Limb (tissue), 2 donors: ENCODE measurements around the gene RASSF7.

Source experiments
- DNase-seq, 2 donors: peaks; one replicate each; pipeline ENCODE4 v3.0.0-alpha.2; 2016; ENCODE audit errors: extremely low spot score in 2 of 2

The RASSF7 gene

DNA sequence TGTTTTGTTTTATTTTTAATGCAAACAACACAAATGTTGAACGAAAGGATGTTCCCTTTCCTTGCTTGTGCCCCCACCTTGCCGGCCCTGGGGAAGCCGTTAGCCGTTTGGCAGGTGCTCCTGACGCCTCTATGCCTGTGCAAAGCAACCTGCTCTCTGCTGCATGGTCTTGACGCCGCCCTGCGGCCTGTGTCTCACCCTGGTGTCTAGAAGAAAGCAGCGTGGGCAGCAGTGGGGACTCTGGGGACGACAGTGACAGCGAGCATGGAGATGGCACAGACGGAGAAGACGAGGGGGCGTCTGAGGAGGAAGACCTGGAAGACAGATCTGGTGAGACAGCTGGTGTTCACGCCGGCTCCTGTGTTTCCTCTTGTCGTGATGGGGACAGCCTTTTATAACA lies 21.0 kb downstream of the RASSF7 start:
- no peak for DNase-seq

DNA sequence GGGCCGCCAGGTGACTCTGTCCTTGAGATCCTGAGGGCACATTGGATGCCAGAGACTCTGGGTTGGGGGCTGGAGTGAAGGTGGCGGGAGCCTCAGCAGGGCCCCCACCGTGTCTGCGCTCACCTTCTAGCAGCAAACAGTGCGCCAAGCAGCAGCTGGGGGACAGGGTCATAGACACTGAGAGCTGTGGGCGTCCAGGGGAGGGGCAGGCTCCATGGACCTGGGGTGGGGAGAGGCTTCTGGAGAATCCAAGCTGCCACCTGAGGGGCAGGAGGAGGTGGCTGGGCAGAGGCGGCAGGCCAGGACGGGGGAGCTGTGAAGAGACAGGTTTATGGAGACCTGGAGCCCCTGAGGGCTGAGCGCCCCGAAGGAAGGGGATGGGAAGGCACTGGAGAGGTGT lies 23.5 kb downstream of the RASSF7 start:
- no peak for DNase-seq

- DNase-seq: no peak
Measured at GRCh38 chr11:586376-587316, 25.9 kb downstream of the RASSF7 start.

DNA sequence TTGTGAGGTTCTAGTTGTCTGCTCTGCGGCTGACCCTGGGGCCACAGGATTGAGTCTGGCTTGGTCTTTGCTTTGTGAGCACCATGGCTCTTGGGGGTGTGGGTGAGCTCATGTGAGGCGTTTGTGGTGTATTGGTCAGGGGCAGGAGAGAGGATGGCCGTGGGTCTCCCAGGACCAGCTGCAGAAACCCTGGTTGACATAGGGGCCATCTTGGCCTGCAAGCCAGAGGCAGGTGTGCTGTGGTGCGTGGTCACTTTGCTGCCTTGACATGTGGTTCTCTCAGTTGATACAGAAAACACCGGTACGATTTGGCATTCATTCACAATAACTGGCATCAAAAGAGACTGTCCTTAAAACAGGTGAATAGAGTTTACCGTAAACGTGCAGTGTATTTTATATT lies 26.8 kb downstream of the RASSF7 start:
- no peak for DNase-seq

DNA sequence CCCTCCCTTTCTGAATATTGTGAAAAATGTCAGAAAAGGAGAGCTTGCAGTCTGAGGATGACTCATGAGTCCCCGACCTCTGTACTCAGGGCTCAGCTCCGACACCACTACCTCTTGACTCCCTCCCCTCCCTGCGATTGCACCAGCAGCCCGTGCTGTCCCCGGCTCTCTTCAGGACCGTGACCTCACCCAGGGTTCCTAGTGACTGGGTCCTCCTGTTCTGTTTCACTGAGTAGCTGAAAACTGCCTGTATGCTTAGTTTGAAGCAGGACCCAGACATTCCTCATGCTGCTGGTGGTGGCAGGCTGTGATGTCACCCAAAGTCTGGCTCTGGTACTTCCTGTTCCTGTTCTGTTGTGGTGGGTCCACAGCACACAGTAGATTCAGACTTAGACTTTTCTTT lies 27.2 kb downstream of the RASSF7 start:
- DNase-seq: no peak

- DNase-seq: no peak
Measured at GRCh38 chr11:589798-590197, 29.0 kb downstream of the RASSF7 start.

DNA sequence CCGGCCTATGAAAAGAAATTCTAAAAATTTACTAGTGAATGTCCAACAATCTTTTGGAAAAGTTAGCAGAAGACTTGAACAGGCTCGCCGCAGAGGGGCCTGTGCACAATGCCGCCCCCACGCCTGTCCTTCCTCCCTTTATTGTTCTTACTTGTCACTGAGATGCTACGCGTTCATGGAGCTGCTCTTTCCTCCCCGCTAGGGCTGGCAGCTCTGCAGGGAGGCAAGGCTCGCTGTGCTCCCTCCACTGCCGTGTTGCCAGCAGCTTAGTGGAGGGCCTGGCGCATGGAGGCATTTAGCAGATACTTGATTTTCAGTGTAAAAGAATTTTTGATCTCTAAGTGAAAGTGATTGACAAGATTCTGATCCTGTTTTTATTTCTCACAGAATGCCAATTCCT lies 30.2 kb downstream of the RASSF7 start:
- no peak for DNase-seq

GRCh38 chr11:592501-592900 lies 31.7 kb downstream of the RASSF7 start:
- DNase-seq: no peak

DNA sequence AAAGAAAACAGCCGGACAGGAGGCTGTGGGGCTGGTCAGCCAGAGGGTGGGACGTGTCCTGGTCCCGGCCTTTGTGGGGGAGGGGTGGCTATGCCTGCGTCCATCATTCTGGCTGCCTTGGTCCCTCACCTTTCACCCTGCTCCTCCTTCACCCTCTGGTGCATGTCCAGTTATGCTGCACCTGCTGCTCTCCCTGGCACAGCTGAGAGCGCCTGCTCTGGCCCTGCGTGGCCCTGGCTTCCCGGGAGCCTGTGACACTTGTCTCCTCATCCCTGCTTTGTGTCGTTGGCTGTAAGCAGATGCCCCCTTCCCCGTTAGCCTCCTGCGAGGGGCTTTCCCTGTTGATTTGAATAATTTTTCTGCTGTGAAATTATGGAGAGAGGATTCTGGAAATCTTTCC lies 32.1 kb downstream of the RASSF7 start:
- no peak for DNase-seq

- no peak for DNase-seq
Measured at GRCh38 chr11:593347-593746, 32.6 kb downstream of the RASSF7 start.

DNA sequence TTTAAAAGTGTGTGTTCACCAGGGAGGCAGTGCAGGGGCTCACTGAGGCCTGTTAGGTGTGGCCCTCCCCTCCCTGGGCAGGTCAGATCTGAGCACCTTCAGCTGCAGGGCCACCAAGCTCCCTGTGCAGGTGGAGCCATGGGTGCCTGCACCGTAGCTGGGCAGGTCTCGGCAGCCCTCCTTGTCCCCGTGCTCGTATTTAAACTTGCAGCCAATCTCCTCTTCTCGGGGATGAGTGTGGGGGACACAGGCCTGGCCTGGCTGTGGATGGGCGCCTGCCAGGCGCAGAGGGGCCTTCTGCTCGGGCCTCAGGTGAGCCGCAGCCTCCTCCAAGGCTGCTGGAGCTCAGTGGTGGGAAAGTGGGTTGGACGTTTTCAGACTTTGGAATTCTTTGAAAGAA lies 34.6 kb downstream of the RASSF7 start:
- no peak for DNase-seq

DNA sequence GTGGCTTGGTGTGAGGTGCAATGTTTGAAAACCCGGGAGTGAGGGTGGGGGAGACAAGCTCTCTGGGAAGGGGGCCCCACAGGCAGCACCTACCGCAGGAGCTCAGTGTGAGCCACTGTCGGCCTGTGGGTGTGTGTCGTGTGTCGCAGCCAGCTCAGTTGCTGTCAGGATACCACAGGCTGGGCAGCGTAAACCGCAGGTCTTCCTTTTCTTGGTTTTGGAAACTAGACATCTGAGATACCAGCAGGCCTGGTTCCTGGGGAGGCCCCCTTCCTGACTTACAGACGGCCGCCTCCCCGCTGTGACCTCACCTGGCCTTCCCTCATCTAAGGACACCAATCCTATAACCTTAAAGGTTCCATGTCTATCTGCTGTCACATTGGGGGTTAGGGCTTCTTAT lies 35.6 kb downstream of the RASSF7 start:
- no peak for DNase-seq

GRCh38 chr11:597166-597725 lies 36.5 kb downstream of the RASSF7 start:
- DNase-seq: no peak

GRCh38 chr11:598005-598680 lies 37.4 kb downstream of the RASSF7 start:
- DNase-seq: no peak

- no peak for DNase-seq
Measured at GRCh38 chr11:601573-602245, 40.9 kb downstream of the RASSF7 start.

- no peak for DNase-seq
Measured at GRCh38 chr11:603154-603553, 42.4 kb downstream of the RASSF7 start.

DNA sequence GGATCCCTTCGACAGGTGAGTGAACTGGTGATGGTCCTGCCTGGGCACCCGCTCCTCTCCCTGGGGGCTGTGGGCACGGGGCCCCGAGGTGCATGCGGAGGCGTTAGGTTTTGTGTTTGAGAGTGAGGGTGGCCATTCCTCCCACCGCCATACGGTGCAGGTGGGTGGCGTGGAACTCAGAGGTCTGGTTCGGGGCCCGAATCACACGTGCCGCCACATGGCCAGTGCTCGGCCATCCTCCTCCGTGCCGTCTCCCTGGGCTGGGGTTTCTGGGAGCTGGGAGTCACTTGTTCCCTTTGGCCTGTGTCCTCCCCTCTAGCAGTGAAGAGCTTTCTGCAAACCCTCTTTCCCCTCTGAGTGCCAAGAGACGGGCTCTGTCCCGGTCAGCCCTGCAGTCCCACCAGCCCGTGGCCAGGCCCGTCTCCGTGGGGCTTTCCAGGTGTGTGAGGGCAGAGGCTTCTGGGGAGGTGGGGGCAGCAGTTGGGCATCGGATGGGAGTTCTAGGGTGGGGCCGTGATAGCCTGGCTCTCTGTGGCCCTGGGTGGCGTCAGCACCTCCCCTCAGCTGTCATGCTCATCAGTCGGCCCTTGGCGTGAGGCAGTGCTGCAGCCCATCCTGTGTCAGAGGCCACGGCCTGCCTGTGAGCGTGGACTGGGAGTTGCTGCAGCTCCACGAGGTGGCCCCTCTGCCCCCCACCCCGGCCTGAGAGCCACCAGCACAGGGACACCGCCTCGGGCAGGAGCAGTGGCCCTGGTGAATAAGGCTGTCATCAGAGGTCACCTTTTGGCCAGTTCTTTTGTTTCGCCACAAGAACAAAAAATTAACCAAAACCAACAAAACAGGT lies 44.7 kb downstream of the RASSF7 start:
- DNase-seq: no peak

DNA sequence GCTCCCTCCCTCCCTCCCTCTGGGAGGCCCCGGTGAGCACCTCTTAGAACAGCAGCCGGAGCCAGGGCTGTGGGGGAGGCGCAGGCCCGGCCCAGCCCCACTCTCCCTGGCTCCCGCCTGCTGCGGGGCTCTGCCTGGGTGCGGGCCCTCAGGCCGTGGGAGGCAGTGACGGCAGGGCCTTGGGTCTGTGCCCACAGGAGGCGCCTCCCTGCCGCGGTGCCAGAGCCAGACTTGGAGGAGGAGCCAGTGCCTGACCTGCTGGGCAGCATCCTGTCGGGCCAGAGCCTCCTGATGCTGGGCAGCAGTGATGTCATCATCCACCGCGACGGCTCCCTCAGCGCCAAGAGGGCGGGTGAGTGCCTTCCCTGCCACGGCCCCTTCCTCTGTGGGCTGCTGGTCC lies 45.5 kb downstream of the RASSF7 start:
- no peak for DNase-seq

DNA sequence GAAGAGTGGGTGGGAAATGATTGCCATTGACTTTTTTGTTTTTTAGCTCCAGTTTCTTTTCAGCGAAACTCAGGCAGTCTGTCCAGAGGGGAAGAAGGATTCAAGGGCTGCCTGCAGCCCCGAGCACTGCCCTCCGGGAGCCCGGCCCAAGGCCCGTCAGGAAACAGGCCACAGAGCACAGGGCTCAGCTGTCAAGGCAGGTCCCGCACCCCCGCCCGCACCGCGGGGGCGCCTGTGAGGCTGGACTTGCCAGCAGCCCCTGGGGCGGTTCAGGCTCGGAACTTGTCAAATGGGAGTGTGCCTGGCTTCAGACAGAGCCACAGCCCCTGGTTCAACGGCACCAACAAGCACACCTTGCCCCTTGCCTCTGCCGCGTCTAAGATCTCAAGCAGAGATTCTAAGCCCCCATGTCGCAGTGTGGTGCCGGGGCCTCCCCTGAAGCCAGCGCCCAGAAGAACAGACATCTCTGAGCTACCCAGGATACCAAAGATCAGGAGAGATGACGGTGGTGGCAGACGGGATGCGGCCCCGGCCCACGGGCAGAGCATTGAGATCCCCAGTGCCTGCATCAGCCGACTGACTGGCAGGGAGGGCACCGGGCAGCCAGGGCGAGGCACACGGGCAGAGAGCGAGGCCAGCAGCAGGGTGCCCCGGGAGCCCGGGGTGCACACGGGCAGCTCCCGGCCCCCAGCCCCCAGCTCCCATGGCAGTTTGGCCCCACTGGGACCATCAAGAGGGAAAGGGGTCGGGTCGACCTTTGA lies 46.4 kb downstream of the RASSF7 start:
- no peak for DNase-seq

DNA sequence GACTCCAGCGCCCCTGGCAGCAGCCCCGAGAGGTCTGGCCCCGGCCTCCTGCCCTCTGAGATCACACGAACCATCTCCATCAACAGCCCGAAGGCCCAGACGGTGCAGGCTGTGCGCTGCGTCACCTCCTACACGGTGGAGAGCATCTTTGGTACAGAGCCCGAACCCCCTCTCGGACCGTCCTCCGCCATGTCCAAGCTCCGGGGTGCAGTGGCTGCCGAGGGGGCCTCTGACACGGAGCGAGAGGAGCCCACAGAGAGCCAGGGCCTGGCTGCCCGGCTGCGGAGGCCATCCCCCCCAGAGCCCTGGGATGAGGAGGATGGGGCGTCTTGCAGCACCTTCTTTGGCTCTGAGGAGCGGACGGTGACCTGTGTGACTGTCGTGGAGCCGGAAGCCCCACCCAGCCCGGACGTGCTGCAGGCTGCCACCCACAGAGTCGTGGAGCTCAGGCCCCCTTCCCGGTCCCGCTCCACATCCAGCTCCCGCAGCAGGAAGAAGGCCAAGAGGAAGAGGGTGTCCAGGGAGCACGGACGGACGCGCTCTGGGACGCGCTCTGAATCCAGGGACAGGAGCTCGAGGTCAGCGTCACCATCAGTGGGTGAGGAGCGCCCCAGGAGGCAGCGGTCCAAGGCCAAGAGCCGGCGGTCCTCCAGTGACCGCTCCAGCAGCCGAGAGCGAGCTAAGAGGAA lies 47.3 kb downstream of the RASSF7 start:
- DNase-seq: no peak
